ENCODE results near the gene CDHR4. TPM values are rescaled to one million over a fixed set of nuclear protein-coding genes. Genes with fewer than 3 reads are reported as not detected.

Gene CDHR4
- total RNA-seq, 1 donor from 2014 or later, result not detected

Other genes with a start within 250 kb of the CDHR4 start
- 0.08 TPM for gene BSN, start 245.4 kb downstream of the CDHR4 start, total RNA-seq
- 103 TPM for gene APEH, start 125.5 kb downstream of the CDHR4 start, total RNA-seq
- 7.6 TPM for gene MST1, start 110.4 kb downstream of the CDHR4 start, total RNA-seq
- 19.4 TPM for gene RNF123, start 110.3 kb downstream of the CDHR4 start, total RNA-seq
- not detected for gene AMIGO3, start 80.2 kb downstream of the CDHR4 start, total RNA-seq
- gene GMPPB, start 75.9 kb downstream of the CDHR4 start, total RNA-seq, result 22.5 TPM
- gene IP6K1, start 13.3 kb downstream of the CDHR4 start, total RNA-seq, result 19.9 TPM
- 14.2 TPM for gene INKA1, start 3.4 kb upstream of the CDHR4 start, total RNA-seq
- gene UBA7, start 14.1 kb upstream of the CDHR4 start, total RNA-seq, result 15.3 TPM
- gene TRAIP, start 56.7 kb upstream of the CDHR4 start, total RNA-seq, result 5.5 TPM
- gene CAMKV, start 70.0 kb upstream of the CDHR4 start, total RNA-seq, result not detected
- 14.1 TPM for gene MST1R, start 104.0 kb upstream of the CDHR4 start, total RNA-seq
- gene MON1A, start 129.9 kb upstream of the CDHR4 start, total RNA-seq, result 8.5 TPM
- 32.0 TPM for gene RBM6, start 140.3 kb upstream of the CDHR4 start, total RNA-seq

Data from esophagus mucosa (tissue), 1 donor.